Thyroid gland (tissue), 4 donors: Measurements from ENCODE around the gene LOXHD1. TPM values are rescaled to one million over a fixed set of nuclear protein-coding genes. Genes with fewer than 3 reads are reported as not detected.

Source experiments
- DNase-seq, 2 donors: peaks; one replicate each; pipeline ENCODE4 v3.0.0-alpha.2; 2019
- H3K27ac ChIP-seq, 3 donors: fragments of 200-600 bp; sonication (generic); 1 replicate in 2 of 3; 2 replicates in 1 of 3; pipeline ENCODE4 v1.5.1; 2016 to 2019; ENCODE audit warnings: mild to moderate bottlenecking in 1 of 3, moderate library complexity in 1 of 3
- H3K27me3 ChIP-seq: fragments of 200-600 bp; sonication (generic); one replicate; pipeline ENCODE4 v1.5.1; 2019
- H3K36me3 ChIP-seq, 2 donors: fragments of 200-600 bp; sonication (generic); one replicate each; pipeline ENCODE4 v1.5.1; 2016 to 2019
- H3K4me1 ChIP-seq, 2 donors: fragments of 200-600 bp; sonication (generic); one replicate each; pipeline ENCODE4 v1.5.1; 2017 to 2019
- H3K4me3 ChIP-seq, 3 donors: fragments of 200-600 bp; sonication (generic); replicated peaks in 1 of 3; 1 replicate in 2 of 3; 2 replicates in 1 of 3; pipeline ENCODE4 v1.5.1; 2016; ENCODE audit warnings: mild to moderate bottlenecking in 1 of 3
- H3K9me3 ChIP-seq: fragments of 200-600 bp; sonication (generic); one replicate; pipeline ENCODE4 v1.5.1; 2017
- CTCF ChIP-seq, 6 experiments: fragments of 200-600 bp in 3 of 6; fragments of 450-650 bp in 3 of 6; sonication (generic) in 3 of 6; IDR thresholded peaks; one replicate each; pipeline ENCODE4 v1.5.1; 2016 to 2019; ENCODE audit warnings: antibody characterized with exemption in 6 of 6, mild to moderate bottlenecking in 2 of 6, inconsistent platforms in 1 of 6, moderate library complexity in 1 of 6
- POLR2A ChIP-seq, 2 donors: fragments of 450-650 bp; IDR thresholded peaks; one replicate each; pipeline ENCODE4 v1.6.1; 2017; ENCODE audit warnings: antibody characterized with exemption in 2 of 2, mild to moderate bottlenecking in 2 of 2, moderate library complexity in 1 of 2
- WGBS, 2 donors: methylation state at CpG; one replicate each; pipeline ENCODE4 v1.1.5; 2017; 5-methylcytosine and 5-hydroxymethylcytosine counted together
- intact Hi-C: fragments of 100-400 bp; cut with DNase I; formaldehyde crosslinking; loops from one replicate; pipeline ENCODE4 v1.15.1; 2023
- total RNA-seq, 4 donors: library from RNA; depleted of rRNA; stranded (reverse); fragments of >200 nt; gene quantifications; one replicate each; pipeline ENCODE4 v1.2.3, GENCODE V29; 2016

Gene LOXHD1
- total RNA-seq, 4 donors from 2014 or later = 0.11 to 0.83 (median 0.32) TPM

GRCh38 chr18:46516555-46516954 lies 140.5 kb downstream of the LOXHD1 start:
- Histone ChIP-seq H3K27me3 (no peaks in the 10 kb centered on the region), H3K36me3 (no peaks in the 10 kb centered on the region), H3K4me3 (no peak overlapping the region), H3K4me1 (no peaks in the 10 kb centered on the region), H3K9me3 (no peaks in the 10 kb centered on the region), H3K27ac (no peak overlapping the region)
- intact Hi-C loops = no loop called here
- TF ChIP-seq CTCF (IDR thresholded peaks at IDR 0.05) (no peak), POLR2A (IDR thresholded peaks at IDR 0.05) (no peak)
- DNase-seq = no peak

- no peak for TF ChIP-seq CTCF (IDR thresholded peaks at IDR 0.05)
- TF ChIP-seq POLR2A (IDR thresholded peaks at IDR 0.05) = no peak
- intact Hi-C loops = no loop called here
- no peak overlapping the region for H3K4me3 ChIP-seq
- no peak for DNase-seq
- 81 to 85% methylated on average over 6 of the region's 6 CpGs for WGBS, 2 donors
- H3K4me1 ChIP-seq = no peaks in the 10 kb centered on the region
- H3K36me3 ChIP-seq = no peaks in the 10 kb centered on the region
- no peak overlapping the region for H3K27ac ChIP-seq
- no peaks in the 10 kb centered on the region for H3K9me3 ChIP-seq
- H3K27me3 ChIP-seq = no peaks in the 10 kb centered on the region
These were observed 146.6 kb downstream of the LOXHD1 start for GRCh38 chr18:46510386-46510785.

- DNase-seq = no peak
- WGBS, 2 donors = 77 to 95% methylated on average over 6 of the region's 6 CpGs
- no peaks in the 10 kb centered on the region for H3K27me3 ChIP-seq
- no peaks in the 10 kb centered on the region for H3K4me1 ChIP-seq
- H3K4me3 ChIP-seq = no peak overlapping the region
- intact Hi-C loops = no loop called here
- no peaks in the 10 kb centered on the region for H3K36me3 ChIP-seq
- TF ChIP-seq POLR2A (IDR thresholded peaks at IDR 0.05) = no peak
- no peak for TF ChIP-seq CTCF (IDR thresholded peaks at IDR 0.05)
- H3K9me3 ChIP-seq = no peaks in the 10 kb centered on the region
- no peak overlapping the region for H3K27ac ChIP-seq
These were observed 147.5 kb downstream of the LOXHD1 start for GRCh38 chr18:46509530-46509929.

- WGBS, 2 donors = 89 to 93% methylated on average over 14 of the region's 14 CpGs
- intact Hi-C loops = no loop called here
- Histone ChIP-seq H3K9me3 (no peaks in the 10 kb centered on the region), H3K4me1 (no peaks in the 10 kb centered on the region), H3K36me3 (no peaks in the 10 kb centered on the region), H3K27me3 (no peaks in the 10 kb centered on the region), H3K4me3 (no peak overlapping the region), H3K27ac (no peak overlapping the region)
- TF ChIP-seq POLR2A (IDR thresholded peaks at IDR 0.05) (no peak), CTCF (IDR thresholded peaks at IDR 0.05) (no peak)
- no peak for DNase-seq
These were observed 149.9 kb downstream of the LOXHD1 start for GRCh38 chr18:46506974-46507586.

- DNase-seq = peak in 1 of 2 donors; percentile 6
- Histone ChIP-seq H3K4me1 (no peaks in the 10 kb centered on the region), H3K4me3 (no peak overlapping the region), H3K27me3 (no peaks in the 10 kb centered on the region), H3K27ac (no peak overlapping the region), H3K36me3 (no peaks in the 10 kb centered on the region), H3K9me3 (no peaks in the 10 kb centered on the region)
- intact Hi-C loops = no loop called here
- WGBS, 2 donors = 19 to 28% methylated on average over 2 of the region's 2 CpGs
- TF ChIP-seq CTCF (IDR thresholded peaks at IDR 0.05) = no peak
- TF ChIP-seq POLR2A (IDR thresholded peaks at IDR 0.05) = no peak
These were observed 154.6 kb downstream of the LOXHD1 start for GRCh38 chr18:46502444-46502843.
